NCI-H510A treated with DMSO at 0.1 percent for 48 hours (cell line): ENCODE data around the gene ZNF821.
A peak's percentile ranks its signal among the peaks of the same experiment; 100 is the strongest.
"Not testable (repeated sequence)": the region's sequence is repeated elsewhere in the genome, so short reads cannot be mapped to it uniquely, and the experiment has no call there.

Experiments used
- DNase-seq: peaks from one replicate; lab custom pipeline; 2025; lab: John Stamatoyannopoulos, UW

The ZNF821 gene, protein sequence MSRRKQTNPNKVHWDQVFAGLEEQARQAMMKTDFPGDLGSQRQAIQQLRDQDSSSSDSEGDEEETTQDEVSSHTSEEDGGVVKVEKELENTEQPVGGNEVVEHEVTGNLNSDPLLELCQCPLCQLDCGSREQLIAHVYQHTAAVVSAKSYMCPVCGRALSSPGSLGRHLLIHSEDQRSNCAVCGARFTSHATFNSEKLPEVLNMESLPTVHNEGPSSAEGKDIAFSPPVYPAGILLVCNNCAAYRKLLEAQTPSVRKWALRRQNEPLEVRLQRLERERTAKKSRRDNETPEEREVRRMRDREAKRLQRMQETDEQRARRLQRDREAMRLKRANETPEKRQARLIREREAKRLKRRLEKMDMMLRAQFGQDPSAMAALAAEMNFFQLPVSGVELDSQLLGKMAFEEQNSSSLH

DNA sequence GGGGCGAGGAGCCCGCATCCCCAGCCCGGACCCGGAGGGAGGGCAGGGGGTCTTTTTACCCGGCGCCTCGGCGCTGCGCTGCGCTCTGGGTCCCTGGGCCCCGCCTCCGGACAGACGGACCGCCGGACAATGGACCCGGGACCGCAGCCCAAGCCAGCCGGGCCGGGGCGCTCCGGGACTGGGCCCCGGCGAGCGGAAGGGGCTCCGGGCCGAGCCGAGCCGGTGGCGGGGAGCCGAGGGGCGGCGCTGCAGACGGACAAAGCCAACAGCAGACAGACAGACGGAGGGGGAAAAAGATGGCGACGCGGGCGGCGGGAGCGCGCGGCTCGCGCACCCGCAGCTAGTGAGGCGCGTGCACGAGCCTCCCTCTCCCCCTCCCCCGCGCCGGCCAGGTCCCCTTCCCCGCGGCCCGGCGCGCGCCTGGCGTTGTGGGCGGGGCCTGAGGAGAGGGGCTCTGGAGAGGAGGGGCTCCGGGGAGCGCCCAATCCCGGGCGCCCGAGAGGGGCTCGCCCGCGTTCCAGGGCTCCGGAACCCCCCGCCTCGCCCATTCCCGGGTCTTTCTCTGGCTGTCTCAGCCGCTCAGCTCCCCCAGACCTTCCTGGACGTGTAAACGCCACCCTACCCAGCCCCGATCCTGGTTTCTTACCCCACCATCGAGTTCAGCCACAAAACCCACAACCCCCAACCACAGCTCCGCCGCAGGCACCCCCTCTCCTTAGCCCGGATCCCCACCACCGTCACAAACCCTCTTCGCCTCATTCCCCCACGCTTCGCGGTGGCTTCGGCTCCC lies at the start of gene ZNF821:
ZNF821 (minus strand) TSS at position 334 of the 790 bp plus-strand sequence. CDS start 4,236 bp downstream, outside the sequence.
- peak; percentile 51 for DNase-seq

DNA sequence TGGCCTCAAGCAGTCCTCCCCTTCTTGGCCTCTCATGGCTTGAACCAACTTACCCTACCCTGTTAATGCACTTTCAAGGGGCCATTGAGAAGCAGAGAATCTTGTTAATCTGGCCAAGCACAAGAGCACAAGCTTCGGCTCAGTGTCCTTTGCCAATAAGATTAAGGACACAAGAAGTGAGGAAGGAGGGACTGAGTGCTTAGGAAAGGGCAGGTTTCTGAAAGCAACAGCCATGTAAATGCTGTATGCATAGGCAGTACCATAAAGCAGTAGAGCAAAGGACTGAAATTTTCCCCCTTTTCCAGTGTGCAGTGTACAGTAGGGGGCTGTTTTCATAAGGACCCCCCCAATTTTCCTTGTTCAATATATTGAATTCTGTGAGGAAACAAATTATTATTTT lies 49.0 kb upstream of the ZNF821 start:
- no peak for DNase-seq

DNA sequence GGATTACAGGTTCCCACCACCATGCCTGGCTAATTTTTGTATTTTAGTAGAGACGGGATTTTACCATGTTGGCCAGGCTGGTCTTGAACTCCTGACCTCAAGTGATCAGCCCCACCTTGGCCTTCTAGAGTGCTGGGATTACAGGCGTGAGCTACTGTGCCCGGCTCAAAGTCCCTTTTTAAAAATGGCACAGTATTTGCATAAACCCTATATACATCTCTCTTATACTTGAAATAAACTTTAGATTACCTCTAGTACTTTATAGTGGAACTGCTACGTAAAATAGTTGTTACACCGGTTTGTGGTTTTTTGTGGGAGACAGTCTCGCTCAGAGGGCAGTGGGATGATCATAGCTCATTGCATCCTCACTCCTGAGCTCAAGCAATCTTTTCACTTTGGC lies 47.6 kb upstream of the ZNF821 start:
- no peak for DNase-seq

DNA sequence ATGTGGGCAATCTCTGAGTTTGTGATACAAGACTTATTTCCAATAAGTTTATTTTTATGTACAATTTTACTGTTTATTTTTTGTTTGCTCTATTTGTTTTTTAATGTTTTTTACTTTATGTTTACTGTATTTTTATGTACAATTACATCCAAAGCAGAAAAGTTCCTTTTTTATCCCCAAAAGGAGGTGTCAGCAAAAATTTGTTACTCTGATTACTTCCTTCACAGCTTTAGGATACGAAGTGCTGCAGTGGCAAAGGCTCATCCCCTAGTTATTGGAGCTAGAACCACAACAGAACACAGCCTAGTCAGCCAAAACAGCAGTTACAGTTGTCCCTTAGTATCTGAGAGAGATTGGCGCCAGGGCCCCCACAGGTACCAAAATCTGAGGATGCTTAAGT lies 47.0 kb upstream of the ZNF821 start:
- DNase-seq = no peak

DNA sequence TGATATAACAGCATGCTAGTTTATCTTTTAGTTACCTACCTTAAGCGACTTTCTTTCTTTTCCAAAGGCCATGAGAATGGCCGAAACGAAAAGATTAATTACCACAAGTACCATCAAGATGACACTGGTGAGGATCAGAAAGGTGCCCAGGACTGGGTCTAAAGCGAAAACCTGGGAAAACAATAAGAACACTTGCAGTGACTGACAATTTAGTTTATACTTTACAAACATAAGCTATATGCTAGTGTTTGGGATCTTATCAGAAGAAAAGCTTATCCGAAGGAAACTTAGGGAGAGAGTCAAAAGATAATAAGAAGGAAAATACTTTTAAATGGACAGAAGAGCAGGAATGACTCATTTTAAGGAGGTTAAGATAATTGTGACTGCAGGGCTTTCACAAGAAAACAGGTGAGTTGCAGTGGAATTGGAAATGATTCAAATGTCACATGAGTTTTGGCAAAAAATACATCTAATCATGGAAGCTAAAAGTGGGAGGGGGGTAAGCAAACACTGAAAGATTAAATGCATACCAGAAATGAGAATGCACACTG lies 46.1 kb upstream of the ZNF821 start:
- DNase-seq = no peak

DNA sequence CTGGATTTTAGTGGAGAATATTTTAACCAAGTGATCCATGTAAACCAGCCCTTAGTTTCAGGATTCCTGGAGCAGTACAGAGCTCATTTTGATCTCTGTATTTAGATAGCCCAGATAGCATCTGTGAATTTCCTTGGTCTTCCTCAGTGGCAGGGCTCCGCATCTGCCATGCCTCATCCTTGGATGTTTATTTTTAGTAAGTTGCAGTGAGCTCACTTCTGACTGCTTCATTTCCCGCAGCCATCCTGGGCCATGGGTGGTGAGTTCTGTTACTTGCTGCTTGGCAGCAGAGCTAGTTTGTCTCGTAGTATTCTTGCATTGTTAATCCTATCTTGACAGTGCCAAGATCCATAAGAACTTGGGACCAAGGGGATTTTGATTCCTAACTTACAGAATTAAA lies 45.1 kb upstream of the ZNF821 start:
- DNase-seq = no peak

DNA sequence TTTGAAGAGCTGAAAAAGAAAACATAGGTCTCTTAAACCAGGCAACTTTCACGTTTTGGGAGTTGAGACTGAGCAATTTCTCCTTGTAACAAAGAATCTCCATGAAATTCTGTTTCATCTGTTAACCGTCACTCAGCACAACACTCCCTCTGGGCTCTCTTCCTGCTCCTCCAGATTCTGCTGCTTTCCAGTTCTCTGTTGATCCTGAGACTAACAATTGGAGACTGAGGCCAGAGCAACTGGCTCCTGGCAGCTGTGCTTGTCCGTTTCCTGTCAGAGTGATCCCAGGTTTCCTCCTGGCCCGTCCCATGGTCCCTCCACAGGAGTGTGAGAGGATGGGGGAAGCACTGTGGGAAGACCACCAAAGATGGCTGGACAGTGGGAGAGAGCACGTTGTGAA lies 43.8 kb upstream of the ZNF821 start:
- DNase-seq = no peak

DNA sequence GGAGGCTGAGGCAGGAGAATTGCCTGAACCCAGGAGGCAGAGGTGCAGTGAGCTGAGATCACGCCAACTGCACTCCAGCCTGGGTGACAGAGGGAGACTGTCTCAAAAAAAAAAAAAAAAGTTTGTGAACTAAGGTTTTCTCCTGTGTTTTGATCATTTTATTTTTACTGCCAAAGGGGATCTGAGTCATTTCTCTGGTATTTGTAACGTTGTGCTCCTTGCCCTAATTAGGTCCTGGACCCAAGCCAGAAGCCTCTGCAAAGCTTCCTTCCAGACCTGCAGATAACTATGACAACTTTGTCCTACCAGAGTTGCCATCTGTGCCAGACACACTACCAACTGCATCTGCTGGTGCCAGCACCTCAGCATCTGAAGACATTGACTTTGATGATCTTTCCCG lies 43.4 kb upstream of the ZNF821 start:
- DNase-seq = no peak

DNA sequence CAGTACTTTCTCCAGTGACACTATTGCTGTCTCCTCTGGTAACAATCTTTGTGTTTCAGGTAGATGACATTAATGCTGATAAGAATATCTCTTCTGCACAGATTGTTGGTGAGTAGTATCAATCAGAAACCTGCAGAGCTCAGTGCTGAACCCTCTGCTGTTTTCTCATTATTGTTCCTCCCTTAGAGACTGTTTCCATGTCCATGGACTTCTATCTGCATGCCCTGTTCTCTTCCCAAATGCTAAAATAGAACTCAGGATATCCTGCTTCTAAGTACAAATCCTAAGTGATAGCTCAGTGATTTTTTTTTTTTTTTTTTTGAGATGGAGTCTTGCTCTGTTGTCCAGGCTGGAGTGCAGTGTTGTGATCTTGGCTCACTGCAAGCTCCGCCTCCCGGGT lies 40.7 kb upstream of the ZNF821 start:
- DNase-seq = no peak

DNA sequence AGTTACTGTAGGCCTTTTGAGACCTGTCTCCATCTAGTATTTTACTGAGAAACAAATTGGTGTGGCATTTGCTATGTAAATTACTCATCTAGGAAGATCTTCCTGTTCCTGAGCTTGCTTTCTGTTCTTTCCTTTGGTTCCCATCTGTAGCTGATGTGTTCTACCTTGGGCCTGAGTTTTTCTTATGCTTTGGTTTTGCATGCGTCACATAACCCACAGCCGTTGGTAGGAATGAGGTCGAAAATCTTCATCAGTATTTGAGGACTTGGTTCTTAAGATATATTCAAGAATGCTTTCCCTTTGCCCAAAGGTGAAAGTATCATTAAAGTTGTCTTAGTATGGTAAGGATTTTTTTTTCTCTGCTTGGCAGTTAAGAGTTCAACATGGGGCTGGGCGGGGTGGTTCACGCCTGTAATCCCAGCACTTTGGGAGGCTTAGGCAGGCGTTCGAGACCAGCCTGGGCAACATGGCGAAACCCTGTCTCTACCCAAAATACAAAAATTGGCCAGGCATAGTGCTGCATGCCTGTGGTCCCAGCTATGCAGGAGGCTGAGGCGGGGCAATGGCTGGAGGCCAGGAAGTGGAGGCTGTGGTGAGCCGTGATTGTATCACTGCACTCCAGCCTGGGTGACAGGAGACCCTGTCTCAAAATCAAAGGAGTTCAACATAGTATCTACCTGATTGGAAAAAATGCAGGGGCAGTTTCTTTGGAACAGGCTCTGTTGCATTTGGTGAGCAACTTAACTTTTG lies 40.1 kb upstream of the ZNF821 start:
- no peak for DNase-seq

DNA sequence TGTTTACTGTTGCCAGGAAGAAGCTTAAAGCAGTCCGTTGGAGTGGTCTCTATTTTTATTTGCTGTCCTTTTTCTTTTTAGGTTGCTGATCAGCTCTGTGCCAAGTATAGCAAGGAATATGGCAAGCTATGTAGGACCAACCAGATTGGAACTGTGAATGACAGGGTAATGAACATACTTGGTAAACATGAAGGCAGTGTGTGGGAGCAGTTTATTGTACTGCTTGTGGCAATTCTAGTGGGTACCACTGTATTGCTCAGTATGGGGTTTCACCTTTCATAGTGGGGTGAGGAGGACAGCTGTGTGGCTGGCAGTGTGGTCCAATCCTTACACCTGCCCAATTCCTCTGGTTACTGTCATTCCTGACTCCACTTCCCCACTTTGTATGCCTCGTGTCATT lies 36.7 kb upstream of the ZNF821 start:
- DNase-seq = no peak

DNA sequence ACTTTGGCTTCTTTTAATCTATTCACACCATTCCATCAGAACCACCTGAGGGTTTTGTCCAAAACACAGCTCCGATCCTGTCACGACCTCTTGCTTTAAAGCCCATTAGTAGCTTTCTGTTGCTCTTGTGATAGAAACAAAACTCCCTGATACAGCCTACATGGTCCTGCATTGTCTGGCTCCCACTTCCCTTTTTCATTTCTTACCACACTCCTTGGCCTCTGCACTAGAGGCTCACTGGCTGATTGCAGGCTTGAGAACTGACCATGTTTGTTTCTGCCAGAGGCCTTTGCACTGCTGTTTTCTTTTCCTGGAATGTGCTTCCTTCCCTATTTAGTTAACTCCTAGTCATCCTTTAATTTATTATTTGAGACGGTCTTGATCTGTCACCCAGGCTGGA lies 35.1 kb upstream of the ZNF821 start:
- DNase-seq = no peak

DNA sequence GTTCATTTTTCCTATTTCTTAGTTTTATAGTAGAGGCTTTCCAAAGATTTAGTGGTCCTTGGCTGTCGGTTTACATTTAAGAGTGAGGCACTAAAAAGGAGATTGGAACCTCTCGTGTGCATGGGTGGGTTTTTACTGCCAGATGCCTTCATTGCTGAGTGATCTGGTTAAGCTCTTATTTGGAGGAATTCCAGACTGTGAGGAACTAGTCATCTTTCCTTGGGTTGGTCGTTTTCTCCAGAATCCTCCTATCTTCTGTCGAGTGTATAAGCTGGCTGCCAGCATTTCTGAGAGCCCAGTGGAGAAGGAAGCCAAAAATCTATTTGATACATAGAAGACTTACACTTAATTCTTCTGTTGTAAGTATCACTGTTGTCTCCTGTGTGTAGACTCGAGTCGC lies 33.9 kb upstream of the ZNF821 start:
- DNase-seq = no peak

DNA sequence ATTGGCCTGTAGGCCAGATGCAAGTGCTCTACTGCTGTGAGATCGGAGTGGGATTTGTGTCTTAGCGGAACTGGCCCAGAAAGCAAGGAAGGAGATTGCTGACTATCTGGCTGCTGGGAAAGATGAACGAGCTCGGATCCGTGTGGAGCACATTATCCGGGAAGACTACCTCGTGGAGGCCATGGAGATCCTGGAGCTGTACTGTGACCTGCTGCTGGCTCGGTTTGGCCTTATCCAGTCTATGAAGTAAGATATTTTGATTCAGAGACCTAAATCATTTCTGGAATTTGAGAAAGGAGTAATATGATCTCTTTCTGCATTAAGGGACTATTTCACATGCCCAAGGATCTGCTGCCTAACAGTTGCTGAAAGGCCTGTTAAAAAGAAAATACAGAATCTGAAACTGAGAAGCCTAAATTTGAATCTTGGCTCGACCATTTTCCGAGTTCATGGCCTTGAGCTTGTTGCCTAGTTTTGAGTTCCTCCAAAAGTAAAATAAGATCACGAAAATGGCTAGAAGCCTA lies 32.5 kb upstream of the ZNF821 start:
- no peak for DNase-seq

DNA sequence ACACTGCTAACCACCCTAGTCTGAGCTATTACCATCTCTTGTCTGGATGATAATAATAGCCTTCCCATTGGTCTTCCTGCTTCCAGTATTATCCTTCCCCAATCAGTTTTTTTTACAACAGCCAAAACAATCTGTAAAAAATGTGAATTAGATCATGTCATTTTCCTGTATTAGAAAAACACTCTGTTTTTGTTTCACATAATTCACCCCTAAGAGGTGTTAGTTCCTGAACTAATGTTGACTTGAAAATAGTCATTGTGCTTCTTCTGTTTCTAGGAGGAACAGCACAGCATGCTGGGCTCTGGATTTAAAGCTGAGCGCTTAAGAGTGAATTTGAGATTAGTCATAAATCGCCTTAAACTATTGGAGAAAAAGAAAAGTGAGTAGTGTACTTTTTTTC lies 31.4 kb upstream of the ZNF821 start:
- DNase-seq = no peak

DNA sequence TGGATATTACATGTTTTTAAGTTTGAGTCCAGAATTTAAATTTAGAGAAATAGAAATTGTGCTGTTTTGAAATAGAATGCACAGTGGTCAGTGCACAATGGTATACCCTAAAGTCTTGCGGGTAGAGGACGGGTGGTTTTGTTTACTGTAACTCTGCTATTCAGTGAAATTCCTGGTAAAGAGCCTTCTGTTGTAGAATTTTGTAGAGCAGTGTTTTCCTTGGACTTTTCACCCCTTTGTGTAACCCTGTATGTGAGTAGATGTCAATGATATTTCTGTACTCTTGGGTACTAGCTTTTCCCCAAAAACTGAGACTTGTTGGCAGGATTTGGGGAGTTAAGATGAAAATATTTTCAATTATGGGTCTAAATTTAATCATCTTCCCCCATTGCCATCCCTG lies 30.8 kb upstream of the ZNF821 start:
- DNase-seq = no peak

DNA sequence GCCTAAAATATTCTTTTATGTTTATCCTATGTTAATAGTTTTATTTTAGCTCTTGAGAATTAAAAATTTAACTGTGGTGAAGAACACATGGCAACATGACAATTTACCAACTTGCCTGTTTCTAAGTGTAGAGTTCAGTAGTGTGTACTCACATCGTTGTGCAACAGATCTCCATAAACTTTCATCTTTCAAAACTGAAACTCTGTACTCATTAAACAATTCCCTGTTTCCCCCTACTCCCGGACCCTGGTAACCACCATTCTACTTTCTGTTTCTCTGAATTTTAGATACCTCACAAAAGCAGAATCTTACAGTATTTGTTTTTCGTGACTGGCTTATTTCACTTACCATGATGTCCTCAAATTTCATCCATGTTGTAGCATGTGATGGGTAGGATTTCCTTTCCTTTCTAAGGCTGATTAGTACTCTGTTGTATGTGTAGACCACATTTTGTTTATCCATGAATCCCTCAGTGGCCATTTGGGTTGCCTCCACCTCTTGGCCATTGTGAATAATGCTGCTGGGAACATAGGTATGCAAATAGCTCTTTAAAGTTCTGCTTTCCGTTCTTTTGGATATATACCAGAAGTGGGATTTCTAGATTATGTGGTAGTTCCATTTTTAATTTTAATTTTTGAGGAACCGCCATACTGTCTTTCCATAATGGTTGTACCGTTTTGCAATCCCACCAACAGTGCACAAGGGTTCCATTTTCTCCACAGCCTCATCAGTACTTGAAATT lies 28.7 kb upstream of the ZNF821 start:
- DNase-seq = no peak

DNA sequence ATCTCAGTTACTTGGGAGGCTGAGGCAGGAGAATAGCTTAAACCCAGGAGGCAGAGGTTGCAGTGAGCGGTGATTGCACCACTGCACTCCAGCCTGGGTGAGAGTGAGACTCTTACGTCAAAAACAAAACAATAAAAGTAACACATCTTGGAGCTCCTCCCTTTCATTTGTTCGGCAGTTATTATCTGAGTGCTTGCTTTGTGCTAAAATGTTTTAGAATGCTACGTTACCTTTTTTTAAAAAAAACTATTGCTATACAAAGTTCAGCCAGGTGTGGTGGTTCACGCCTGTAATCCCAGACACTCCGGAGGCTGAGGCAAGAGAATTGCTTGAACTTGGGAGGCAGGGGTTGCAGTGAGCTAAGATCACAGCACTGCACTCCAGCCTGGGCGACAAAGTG lies 27.1 kb upstream of the ZNF821 start:
- no peak for DNase-seq

DNA sequence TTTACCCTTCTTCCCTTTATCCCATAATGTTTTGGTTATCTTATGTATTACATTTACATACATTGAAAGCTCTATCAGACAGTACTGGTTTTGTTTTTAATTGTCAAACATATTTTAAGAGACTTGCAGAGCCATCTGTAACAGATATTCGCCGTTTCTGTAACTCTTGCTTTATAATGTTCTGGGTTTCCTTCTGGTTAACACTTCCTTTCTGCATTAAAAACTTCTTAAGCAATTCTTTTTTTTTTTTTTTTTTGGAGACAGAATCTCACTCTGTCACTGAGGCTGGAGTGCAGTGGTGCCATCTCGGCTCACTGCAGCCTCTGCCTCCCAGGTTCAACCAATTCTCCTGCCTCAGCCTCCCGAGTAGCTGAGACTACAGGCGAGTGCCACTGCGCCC lies 21.8 kb upstream of the ZNF821 start:
- not testable (repeated sequence) for DNase-seq

DNA sequence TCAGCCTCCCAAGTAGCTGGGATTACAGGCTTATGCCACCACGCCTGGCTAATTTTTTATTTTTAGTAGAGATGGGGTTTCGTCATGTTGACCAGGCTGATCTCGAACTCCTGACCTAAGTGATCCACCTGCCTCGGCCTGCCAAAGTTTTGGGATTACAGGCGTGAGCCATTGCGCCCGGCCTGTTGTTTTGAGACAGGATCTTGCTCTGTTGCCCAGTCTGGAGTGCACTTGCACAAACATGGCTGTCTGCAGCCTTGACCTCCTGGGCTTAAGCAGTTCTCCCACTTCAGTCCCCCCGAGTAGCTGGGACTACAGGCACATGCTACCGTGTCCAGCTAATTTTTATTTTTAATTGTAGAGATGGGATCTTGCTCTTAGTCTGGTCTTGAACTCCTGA lies 20.3 kb upstream of the ZNF821 start:
- no peak for DNase-seq

DNA sequence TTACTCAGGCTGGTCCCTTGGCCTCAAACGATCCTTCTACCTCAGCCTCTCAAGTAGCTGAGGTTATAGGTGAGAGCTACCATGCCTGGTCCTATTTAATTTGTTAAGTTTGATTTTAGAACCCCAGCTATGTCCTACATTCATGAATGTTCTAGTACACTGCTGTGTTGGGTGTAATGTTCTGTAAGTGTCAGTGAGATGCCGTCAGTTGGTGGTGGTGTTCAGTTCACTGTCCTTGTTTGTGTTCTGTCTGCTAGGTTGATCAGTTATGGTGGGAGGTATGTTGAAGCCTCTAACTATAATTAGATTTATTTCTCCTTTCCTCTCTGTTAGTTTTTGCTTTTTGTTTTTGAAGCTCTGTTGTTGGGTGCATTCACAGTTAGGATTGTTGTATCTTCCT lies 19.6 kb upstream of the ZNF821 start:
- DNase-seq = no peak
